ENCODE results near the gene MLLT10.

The MLLT10 gene

DNA sequence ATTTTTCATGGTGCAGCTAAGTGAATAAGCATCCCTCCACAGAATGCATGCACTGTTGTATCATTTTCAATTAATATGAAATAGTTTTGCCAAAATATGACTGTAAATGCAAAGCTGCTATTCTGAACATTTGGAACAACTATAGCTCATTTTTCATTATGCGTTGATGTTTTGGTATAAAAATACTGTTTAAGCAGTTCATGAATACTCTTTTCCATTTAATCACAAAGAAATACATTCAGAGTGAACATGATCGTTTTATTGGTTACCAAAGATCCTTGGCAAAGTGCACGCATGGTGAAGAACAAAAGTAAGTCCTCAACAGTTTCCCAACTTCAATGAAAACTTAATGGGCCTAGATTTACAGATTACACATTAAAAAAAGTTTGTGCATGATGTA lies 41.6 kb upstream of the MLLT10 start:
- TF ChIP-seq, protein P1, sequence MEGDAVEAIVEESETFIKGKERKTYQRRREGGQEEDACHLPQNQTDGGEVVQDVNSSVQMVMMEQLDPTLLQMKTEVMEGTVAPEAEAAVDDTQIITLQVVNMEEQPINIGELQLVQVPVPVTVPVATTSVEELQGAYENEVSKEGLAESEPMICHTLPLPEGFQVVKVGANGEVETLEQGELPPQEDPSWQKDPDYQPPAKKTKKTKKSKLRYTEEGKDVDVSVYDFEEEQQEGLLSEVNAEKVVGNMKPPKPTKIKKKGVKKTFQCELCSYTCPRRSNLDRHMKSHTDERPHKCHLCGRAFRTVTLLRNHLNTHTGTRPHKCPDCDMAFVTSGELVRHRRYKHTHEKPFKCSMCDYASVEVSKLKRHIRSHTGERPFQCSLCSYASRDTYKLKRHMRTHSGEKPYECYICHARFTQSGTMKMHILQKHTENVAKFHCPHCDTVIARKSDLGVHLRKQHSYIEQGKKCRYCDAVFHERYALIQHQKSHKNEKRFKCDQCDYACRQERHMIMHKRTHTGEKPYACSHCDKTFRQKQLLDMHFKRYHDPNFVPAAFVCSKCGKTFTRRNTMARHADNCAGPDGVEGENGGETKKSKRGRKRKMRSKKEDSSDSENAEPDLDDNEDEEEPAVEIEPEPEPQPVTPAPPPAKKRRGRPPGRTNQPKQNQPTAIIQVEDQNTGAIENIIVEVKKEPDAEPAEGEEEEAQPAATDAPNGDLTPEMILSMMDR (IDR thresholded peaks at IDR 0.05; ENCODE audit: low read depth, low read length), result no peak
- DNase-seq (ENCODE audit: low read depth in 2 of 2), result no peak

DNA sequence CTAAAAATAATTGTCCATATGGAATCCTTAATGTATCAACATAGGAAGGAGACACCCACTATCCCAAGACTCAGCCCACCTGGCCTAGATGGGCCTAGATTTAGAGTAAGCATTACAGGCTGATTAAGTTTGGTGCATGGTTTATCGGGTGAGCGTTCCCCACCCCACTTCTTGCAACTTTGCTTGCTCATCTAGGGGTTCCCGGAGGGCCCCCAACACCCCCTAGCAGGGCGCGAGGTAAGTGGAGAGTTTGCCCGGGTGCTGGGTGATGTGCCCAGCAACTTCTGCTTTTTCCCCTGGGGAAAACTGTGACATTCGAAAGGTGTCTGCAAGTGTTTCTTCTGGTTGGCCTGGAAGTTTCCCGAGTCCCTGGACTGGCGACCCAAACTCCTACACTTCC lies 40.2 kb upstream of the MLLT10 start:
- TF ChIP-seq, protein P1 (IDR thresholded peaks at IDR 0.05; ENCODE audit: low read depth, low read length), result no peak
- H3K4me3 ChIP-seq (replicated peaks in 1 of 2; ENCODE audit: low read depth in 2 of 2, low read length in 2 of 2), result no peak overlapping the region
- no peak for DNase-seq (ENCODE audit: low read depth in 2 of 2)

More for the DNA sequence above, 41.6 kb upstream of the MLLT10 start:
- H3K4me3 ChIP-seq (replicated peaks in 1 of 2; ENCODE audit: low read depth in 2 of 2, low read length in 2 of 2), result no peak overlapping the region

DNA sequence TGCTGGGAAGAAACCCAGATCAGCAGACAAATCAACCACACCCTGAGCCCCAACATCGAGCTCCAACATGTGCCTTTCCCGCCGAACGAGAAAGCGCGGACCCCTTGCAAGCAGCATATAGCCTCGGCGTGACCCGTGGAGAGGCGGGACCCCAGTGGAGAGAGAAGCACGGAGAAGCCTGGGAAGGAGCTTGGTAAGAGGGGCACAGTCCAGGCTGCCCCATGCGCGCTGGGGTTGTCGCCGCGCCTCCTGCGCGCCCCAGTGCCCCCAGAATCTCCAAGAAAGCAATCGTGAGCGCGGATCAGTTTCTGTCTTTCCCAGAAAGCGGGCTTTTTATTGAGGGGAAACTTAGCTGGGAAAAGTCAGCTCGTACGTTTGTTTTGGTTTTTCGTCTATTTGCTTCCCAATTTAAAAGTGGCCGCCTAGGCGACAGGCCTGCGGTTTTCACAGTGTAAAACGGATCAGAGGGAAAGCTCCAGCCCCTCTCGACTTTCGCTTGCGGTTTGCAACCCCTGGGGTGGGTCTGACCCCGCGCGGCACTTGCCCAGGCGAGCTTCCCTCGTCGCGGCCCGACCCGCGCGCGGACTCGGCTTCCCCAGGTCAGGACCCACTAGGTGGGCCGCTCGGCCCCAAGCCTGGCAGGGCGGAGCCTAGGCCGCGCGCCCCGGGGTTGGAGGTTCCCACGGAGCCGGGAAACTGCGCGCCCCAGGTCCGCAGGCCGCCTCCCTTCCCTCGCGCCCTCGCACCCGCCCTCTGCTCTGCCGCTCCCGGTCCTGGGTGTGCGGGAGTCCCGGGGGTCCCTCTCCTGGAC lies 39.6 kb upstream of the MLLT10 start:
- H3K4me3 ChIP-seq (replicated peaks in 1 of 2; ENCODE audit: low read depth in 2 of 2, low read length in 2 of 2), result peak overlapping the region; percentile 74 to 94
- TF ChIP-seq, protein P1 (IDR thresholded peaks at IDR 0.05; ENCODE audit: low read depth, low read length), result no peak
- DNase-seq (ENCODE audit: low read depth in 2 of 2), result peak; percentile 39 to 63

DNA sequence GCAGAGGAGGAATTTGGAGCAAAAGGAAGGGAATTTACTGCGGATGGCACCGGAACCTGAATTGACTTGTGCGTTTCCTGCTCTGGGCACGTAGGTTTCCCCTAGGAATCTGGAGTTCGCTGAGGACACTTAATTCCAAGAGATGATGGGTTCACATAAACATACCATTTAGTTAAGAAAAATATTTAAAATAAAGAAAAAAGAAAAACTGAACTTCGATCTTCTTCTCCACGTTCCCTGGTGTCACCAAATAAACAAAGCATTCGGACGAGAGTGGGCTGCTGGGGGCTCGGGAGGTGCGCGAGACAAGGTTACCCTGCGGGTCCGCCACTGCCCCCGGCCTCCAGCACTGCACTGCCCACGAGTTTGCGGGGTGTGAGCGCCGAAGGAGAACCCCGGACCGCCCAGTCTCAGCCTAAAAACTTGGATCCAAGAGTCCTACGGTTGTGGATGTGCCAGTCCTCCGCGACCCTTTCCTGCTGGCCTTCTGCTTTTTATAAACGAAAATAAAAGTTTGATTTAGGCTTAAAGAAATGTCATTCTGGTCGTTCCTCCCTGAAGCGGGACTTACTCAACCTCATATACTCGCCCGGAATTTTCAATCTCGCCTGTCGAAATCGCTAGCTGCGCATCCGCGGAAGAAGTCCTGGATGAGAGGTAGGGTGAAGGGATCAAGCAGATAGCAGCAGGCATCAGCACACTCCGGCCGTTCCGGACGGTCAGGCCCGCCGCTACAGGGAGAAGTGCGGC lies 38.9 kb upstream of the MLLT10 start:
- peak overlapping the region; percentile 74 to 94 for H3K4me3 ChIP-seq (replicated peaks in 1 of 2; ENCODE audit: low read depth in 2 of 2, low read length in 2 of 2)
- DNase-seq (ENCODE audit: low read depth in 2 of 2), result no peak
- TF ChIP-seq, protein P1 (IDR thresholded peaks at IDR 0.05; ENCODE audit: low read depth, low read length), result no peak

DNA sequence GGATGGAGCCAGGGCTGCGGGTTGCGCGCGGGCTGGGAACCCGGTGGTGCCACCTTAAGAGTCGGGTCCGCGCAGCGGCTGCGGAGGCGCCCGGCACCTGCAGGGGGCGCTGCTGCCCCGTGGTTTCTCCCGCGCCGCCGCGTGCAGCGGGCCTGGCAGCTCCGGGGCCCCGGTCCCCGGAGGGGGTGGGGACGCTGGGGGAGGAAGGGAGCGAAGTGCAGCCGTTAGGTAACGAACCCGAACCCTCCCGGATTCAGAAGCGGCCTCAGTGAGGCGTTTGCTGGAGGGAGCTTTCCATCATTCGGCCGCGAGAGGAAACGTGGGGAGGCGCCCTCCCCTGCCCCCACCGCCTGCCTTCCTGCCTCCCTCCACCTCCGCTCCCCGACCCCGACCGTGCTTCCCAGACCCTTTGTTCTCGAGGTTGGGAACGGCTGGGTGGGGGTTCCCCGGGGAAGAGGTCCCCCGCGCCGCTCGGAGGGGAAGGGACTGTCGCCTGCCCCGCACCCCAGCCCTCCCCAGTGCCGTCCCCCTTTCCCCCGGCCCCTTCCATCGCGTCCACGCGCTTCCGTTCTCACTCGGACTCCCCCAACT lies 38.2 kb upstream of the MLLT10 start:
- peak overlapping the region; percentile 74 to 94 for H3K4me3 ChIP-seq (replicated peaks in 1 of 2; ENCODE audit: low read depth in 2 of 2, low read length in 2 of 2)
- DNase-seq (ENCODE audit: low read depth in 2 of 2), result peak; percentile 84 to 93
- TF ChIP-seq, protein P1 (IDR thresholded peaks at IDR 0.05; ENCODE audit: low read depth, low read length), result peak; percentile 48

DNA sequence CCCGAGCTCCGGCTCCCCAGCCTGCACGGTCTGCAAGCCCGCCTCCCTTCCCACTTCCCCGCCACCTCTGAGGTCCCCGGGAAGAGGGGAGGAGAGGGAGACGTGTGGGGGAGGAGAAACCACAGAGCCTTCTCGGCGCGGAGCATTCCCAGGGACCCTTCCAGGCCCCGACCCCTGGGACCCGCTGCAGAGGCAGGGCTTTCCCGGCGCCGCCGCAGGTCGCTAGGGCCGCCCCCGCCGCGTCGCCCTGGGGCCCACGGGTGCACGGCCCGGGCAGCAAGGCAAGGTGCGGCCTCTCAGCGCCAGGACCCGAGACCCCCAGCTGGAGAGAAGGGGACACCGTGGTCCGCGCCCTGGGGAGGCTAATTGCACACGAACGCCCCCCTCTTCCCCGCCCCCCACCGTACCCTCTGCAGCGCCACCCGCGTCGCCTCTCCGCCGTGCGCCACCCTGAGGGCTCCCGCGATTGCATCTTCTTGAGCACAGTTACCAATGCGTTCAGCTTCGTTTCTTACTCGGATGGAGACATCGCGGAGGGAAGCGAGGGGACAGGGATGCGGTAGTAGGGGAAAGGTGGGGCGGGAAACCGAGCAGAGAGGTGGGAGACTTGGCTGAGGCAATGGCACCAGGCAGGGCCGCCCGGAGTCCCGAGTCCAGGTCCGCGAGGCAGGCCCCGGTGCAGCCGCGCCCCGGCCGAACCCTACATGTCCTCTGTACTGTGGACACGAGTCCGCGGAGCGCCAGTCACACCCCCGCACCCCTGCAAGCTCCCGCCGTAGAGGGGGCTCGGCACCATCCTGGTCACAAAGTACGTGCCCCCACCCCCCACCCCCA lies 37.5 kb upstream of the MLLT10 start:
- H3K4me3 ChIP-seq (replicated peaks in 1 of 2; ENCODE audit: low read depth in 2 of 2, low read length in 2 of 2), result peak overlapping the region; percentile 74 to 94
- DNase-seq (ENCODE audit: low read depth in 2 of 2), result peak; percentile 41 to 45
- TF ChIP-seq, protein P1 (IDR thresholded peaks at IDR 0.05; ENCODE audit: low read depth, low read length), result peak; percentile 33

Data from cardiac fibroblast (primary cell).